Activated CD4-positive, alpha-beta T cell treated with anti-CD3 and anti-CD28 coated beads, Interleukin-2, amount 50 U/mL, for 16 hours (primary cell): ENCODE data around the gene SLCO4A1.
A peak's percentile ranks its signal among the peaks of the same experiment; 100 is the strongest.

Source experiments
- DNase-seq: peaks from one replicate; pipeline ENCODE4 v3.0.0-alpha.2; 2020

SLCO4A1 gene

GRCh38 chr20:62704341-62704948 lies 62.1 kb downstream of the SLCO4A1 start:
- no peak for DNase-seq

GRCh38 chr20:62705627-62706026 lies 63.3 kb downstream of the SLCO4A1 start:
- no peak for DNase-seq

- DNase-seq, result no peak
Observed at GRCh38 chr20:62706344-62706743, 64.0 kb downstream of the SLCO4A1 start.

- DNase-seq, result no peak
Observed at GRCh38 chr20:62706857-62707256, 64.6 kb downstream of the SLCO4A1 start.

- DNase-seq, result no peak
Observed at GRCh38 chr20:62707276-62707920, 65.1 kb downstream of the SLCO4A1 start.

GRCh38 chr20:62707921-62708521 lies 65.7 kb downstream of the SLCO4A1 start:
- DNase-seq, result peak; percentile 13

- no peak for DNase-seq
Observed at GRCh38 chr20:62708591-62709536, 66.6 kb downstream of the SLCO4A1 start, which contains the start of gene NTSR1. Gene NTSR1, plus strand, starts transcription at chr20:62708836. Its CDS starts 372 bp downstream, at chr20:62709208.

- no peak for DNase-seq
Observed at GRCh38 chr20:62709537-62709905, 67.2 kb downstream of the SLCO4A1 start.

GRCh38 chr20:62710221-62710885 lies 68.0 kb downstream of the SLCO4A1 start:
- DNase-seq, result no peak

- no peak for DNase-seq
Observed at GRCh38 chr20:62710886-62711702, 68.8 kb downstream of the SLCO4A1 start.

GRCh38 chr20:62711703-62712101 lies 69.4 kb downstream of the SLCO4A1 start:
- DNase-seq, result no peak

- DNase-seq, result no peak
Observed at GRCh38 chr20:62712606-62713005, 70.3 kb downstream of the SLCO4A1 start.

- no peak for DNase-seq
Observed at GRCh38 chr20:62714006-62714405, 71.7 kb downstream of the SLCO4A1 start.

- no peak for DNase-seq
Observed at GRCh38 chr20:62714799-62715198, 72.5 kb downstream of the SLCO4A1 start.

GRCh38 chr20:62715201-62715600 lies 72.9 kb downstream of the SLCO4A1 start:
- no peak for DNase-seq

GRCh38 chr20:62716198-62716940 lies 74.1 kb downstream of the SLCO4A1 start:
- no peak for DNase-seq

GRCh38 chr20:62716941-62717310 lies 74.6 kb downstream of the SLCO4A1 start:
- DNase-seq, result no peak

- DNase-seq, result no peak
Observed at GRCh38 chr20:62717933-62718332, 75.6 kb downstream of the SLCO4A1 start.

GRCh38 chr20:62718546-62718945 lies 76.2 kb downstream of the SLCO4A1 start:
- DNase-seq, result no peak

GRCh38 chr20:62719250-62719935 lies 77.1 kb downstream of the SLCO4A1 start:
- no peak for DNase-seq
